T-cell (primary cell): ENCODE results near the gene FAM53B. TPM values are rescaled to one million over a fixed set of nuclear protein-coding genes. Genes with fewer than 3 reads are reported as not detected.
A peak's percentile ranks its signal among the peaks of the same experiment; 100 is the strongest.

ENCODE experiments used
- ATAC-seq, 4 experiments: fragments of 200-7000 bp in 3 of 4; fragments of 150-1000 bp in 1 of 4; cut with Tn5 transposase; replicated peaks in 1 of 4; 1 replicate in 3 of 4; 2 replicates in 1 of 4; pipeline ENCODE4 v1.10.0; 2021; ENCODE audit warnings: moderate library complexity in 3 of 4, mild to moderate bottlenecking in 2 of 4, moderate number of reproducible peaks in 1 of 4
- CTCF ChIA-PET, 2 donors: fragments of 300-600 bp; sonication (Branson Sonifier 250); formaldehyde crosslinking; loops; one replicate each; lab custom pipeline; 2022; ENCODE audit warnings: antibody characterized with exemption in 2 of 2; lab: Charles Lee
- POLR2A ChIA-PET, 2 donors: fragments of 300-600 bp; sonication (Branson Sonifier 250); formaldehyde crosslinking; loops; one replicate each; lab custom pipeline; 2022; ENCODE audit warnings: antibody characterized with exemption in 2 of 2; lab: Charles Lee
- DNase-seq, 35 experiments: peaks; one replicate each; pipeline versions ENCODE4 v3.0.0 to v3.0.0-alpha.2; 2013 to 2023
- H3K27ac ChIP-seq: one replicate; pipeline ENCODE4 v1.5.1; 2013; ENCODE audit warnings: low read length
- H3K27me3 ChIP-seq, 2 experiments: replicated peaks in 1 of 2; 1 replicate in 1 of 2; 2 replicates in 1 of 2; pipeline versions ENCODE4 v1.6.1 to v1.7.0; 2013; ENCODE audit warnings: low read length in 1 of 2, mixed read lengths in 1 of 2; ENCODE audit not compliant: control insufficient read depth in 2 of 2, insufficient read depth in 2 of 2; ENCODE audit errors: extremely low read depth in 1 of 2
- H3K36me3 ChIP-seq, 2 donors: 1 replicate in 1 of 2; 2 replicates in 1 of 2; pipeline versions ENCODE4 v1.6.1 to v1.7.0; 2013; ENCODE audit warnings: low read length in 1 of 2; ENCODE audit not compliant: control insufficient read depth in 2 of 2, insufficient read depth in 1 of 2; ENCODE audit errors: extremely low read depth in 1 of 2
- H3K4me1 ChIP-seq, 2 experiments: 1 replicate in 1 of 2; 2 replicates in 1 of 2; pipeline versions ENCODE4 v1.6.1 to v1.7.0; 2013; ENCODE audit warnings: low read length in 2 of 2, mixed read lengths in 1 of 2; ENCODE audit not compliant: insufficient read depth in 2 of 2, control insufficient read depth in 1 of 2; ENCODE audit errors: extremely low read depth in 1 of 2
- H3K4me3 ChIP-seq, 2 donors: 1 replicate in 1 of 2; 2 replicates in 1 of 2; pipeline versions ENCODE4 v1.5.1 to v1.7.0; 2013; ENCODE audit warnings: mild to moderate bottlenecking in 2 of 2, low read length in 1 of 2, moderate library complexity in 1 of 2; ENCODE audit not compliant: control insufficient read depth in 1 of 2; ENCODE audit errors: extremely low read depth in 1 of 2
- H3K9me3 ChIP-seq: 2 replicates; pipeline ENCODE4 v1.7.0; 2013
- H3K27ac Mint-ChIP-seq, 2 donors: one replicate each; pipeline ENCODE4 v1.8.0; 2020 to 2021; ENCODE audit warnings: mild to moderate bottlenecking in 2 of 2, mixed read lengths in 2 of 2
- H3K27me3 Mint-ChIP-seq, 2 donors: one replicate each; pipeline ENCODE4 v1.8.0; 2021 to 2022; ENCODE audit warnings: mixed read lengths in 2 of 2
- H3K36me3 Mint-ChIP-seq: one replicate; pipeline ENCODE4 v1.8.0; 2021; ENCODE audit warnings: mixed read lengths
- H3K4me1 Mint-ChIP-seq, 3 donors: one replicate each; pipeline ENCODE4 v1.8.0; 2020 to 2022; ENCODE audit warnings: mixed read lengths in 3 of 3, mild to moderate bottlenecking in 1 of 3
- H3K4me3 Mint-ChIP-seq, 3 donors: one replicate each; pipeline ENCODE4 v1.8.0; 2020 to 2022; ENCODE audit warnings: mild to moderate bottlenecking in 3 of 3, mixed read lengths in 3 of 3, moderate library complexity in 3 of 3
- H3K9me3 Mint-ChIP-seq, 3 donors: one replicate each; pipeline ENCODE4 v1.8.0; 2020 to 2022; ENCODE audit warnings: mixed read lengths in 3 of 3
- WGBS: methylation state at CpG from one replicate; pipeline ENCODE4 v1.1.5; 2013; ENCODE audit warnings: missing lambda C conversion rate; ENCODE audit not compliant: insufficient coverage; 5-methylcytosine and 5-hydroxymethylcytosine counted together
- total RNA-seq, 35 experiments: library from RNA in 6 of 35; stranded (reverse) in 6 of 35; fragments of 120-200 nt in 1 of 35; gene quantifications; one replicate each; pipeline versions ENCODE4 v1.2.1 to v1.2.4 and lab custom pipeline; 2013 to 2026

The FAM53B gene
- total RNA-seq, 5 donors from 2014 or later (not counting 1 experiment from before 2014, with no cell fraction given): 39.3 to 86.5 (median 52.3) TPM

DNA sequence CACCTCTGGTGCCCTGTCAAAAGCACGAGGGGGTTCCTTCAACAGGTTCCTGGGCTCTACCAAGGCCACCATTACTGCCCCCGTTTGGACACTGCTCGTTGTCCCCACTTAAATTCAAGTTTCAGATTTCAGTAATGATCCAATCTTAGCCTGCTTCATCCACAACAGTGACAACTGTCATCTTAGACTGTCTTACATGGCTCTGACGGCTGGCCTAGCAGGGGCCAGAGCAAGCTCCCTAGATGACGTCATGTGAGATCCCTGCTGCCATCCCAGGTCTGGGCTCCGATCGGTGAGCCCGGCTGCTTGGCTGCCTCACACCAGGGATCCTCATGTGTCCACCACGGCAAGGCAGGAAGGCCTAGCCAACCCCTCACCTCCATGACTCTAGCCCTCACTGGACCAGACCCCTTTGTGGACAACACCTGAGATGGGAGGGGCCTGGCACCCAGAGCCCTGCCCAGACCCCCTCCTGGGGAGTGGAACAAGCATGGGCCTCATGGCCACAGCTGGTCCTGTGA, 82.5 kb downstream of the FAM53B start:
- Mint-ChIP-seq H3K9me3 (no peaks in the 10 kb centered on the region), H3K36me3 (peaks cover 12% of the 10 kb centered on the region), H3K27ac (peak overlapping the region in 1 of 2 donors; percentile 85), H3K4me3 (no peak overlapping the region), H3K4me1 (peaks cover 55 to 83% (median 64%) of the 10 kb centered on the region in 3 donors), H3K27me3 (no peaks in the 10 kb centered on the region)
- Histone ChIP-seq H3K9me3 (no peaks in the 10 kb centered on the region), H3K27me3 (no peaks in the 10 kb centered on the region), H3K27ac (peak overlapping the region; percentile 88), H3K4me3 (no peak overlapping the region), H3K4me1 (peaks cover 9 to 92% of the 10 kb centered on the region in 2 experiments), H3K36me3 (peaks cover 11 to 35% of the 10 kb centered on the region in 2 donors)
- POLR2A ChIA-PET: no interaction called here
- CTCF ChIA-PET: no interaction called here
- DNase-seq (no peak), ATAC-seq (no peak)
- 91% methylated on average over 8 of the region's 9 CpGs for WGBS

DNA sequence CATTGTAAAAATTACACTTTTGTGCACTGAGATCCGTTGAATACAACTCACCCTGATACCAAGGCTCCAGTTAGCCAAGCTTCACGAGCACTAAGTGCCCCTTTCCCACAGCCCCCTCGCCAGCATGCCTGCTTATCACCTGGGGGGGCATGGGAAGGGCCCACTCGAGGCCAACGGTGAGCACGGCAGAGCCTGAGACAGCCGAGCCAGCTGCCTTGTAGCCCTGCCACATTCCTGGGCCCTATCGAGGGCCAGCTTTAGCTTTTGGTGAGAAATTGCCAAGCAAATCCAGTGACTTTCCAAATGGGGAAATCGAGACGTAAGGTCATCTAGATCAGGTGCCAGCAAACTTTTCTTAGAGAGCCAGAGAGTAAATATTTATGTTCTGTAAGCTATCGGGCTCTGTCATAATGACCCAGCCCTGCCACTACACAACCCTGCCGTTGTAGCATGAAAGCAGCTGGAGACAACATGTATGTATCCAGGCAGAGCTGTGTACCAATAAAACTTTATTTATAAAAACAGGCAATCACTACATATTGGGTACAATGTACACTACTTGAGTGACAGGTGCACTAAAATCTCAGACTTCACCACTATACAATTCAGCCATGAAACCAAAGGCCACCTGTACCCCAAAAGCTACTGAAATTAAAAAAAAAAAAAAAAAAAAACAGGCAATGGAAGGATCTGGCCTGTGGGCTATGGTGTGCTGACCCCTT, 83.6 kb downstream of the FAM53B start:
- Mint-ChIP-seq H3K27me3 (no peaks in the 10 kb centered on the region), H3K36me3 (peaks cover 20% of the 10 kb centered on the region), H3K27ac (peak overlapping the region; percentile 92 to 96), H3K4me1 (peaks cover 64 to 89% (median 73%) of the 10 kb centered on the region in 3 donors), H3K9me3 (no peaks in the 10 kb centered on the region), H3K4me3 (peak overlapping the region in 1 of 3 donors; percentile 54)
- Histone ChIP-seq H3K4me3 (no peak overlapping the region), H3K4me1 (peaks cover 13 to 94% of the 10 kb centered on the region in 2 experiments), H3K27ac (peak overlapping the region; percentile 88), H3K36me3 (peaks cover 9 to 31% of the 10 kb centered on the region in 2 donors), H3K27me3 (no peaks in the 10 kb centered on the region), H3K9me3 (no peaks in the 10 kb centered on the region)
- ATAC-seq (no peak), DNase-seq (no peak)
- WGBS: 98% methylated on average over 8 of the region's 12 CpGs
- ChIA-PET POLR2A (interaction anchor here in 1 of 2 donors (0.6 to 1.0 kb wide), 2 partner anchors 18 to 34 kb away, joined by 3 to 4 read pairs; no protein-coding TSS in a partner anchor), CTCF (interaction anchor here (0.6 to 1.2 kb wide), 4 partner anchors 17 to 1280 kb away, joined by 3 to 4 read pairs (median 4); no protein-coding TSS in a partner anchor)

DNA sequence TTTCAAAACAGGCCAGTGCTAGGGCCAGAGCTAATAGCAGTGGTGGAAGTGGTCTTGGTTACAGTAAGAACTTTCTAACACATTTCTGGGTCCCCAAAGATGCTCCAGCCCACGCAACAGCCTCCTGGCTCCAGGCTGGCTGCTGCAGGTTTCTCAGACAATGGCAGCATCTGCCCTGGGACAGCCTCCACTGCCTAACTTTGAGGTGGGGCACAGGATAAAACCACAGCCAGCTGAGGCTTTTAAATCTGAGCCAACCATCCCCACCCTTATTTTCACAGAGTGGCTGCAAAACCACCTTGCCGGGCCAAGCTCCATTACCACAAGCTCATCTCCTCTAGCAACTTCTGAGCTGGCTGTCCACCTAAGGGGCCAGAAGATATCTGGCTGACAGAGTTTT, 84.8 kb downstream of the FAM53B start:
- peak overlapping the region; percentile 14 to 54 (median 21) for H3K4me3 Mint-ChIP-seq
- H3K4me1 Mint-ChIP-seq: peaks cover 64 to 89% (median 76%) of the 10 kb centered on the region in 3 donors
- peaks cover 12% of the 10 kb centered on the region for H3K36me3 Mint-ChIP-seq
- H3K27me3 Mint-ChIP-seq: no peaks in the 10 kb centered on the region
- H3K27ac Mint-ChIP-seq: peak overlapping the region; percentile 92 to 96
- Histone ChIP-seq H3K4me3 (no peak overlapping the region), H3K4me1 (peaks cover 22 to 94% of the 10 kb centered on the region in 2 experiments), H3K9me3 (no peaks in the 10 kb centered on the region), H3K27me3 (no peaks in the 10 kb centered on the region), H3K27ac (peak overlapping the region; percentile 88), H3K36me3 (peaks cover 5 to 28% of the 10 kb centered on the region in 2 donors)
- H3K9me3 Mint-ChIP-seq: no peaks in the 10 kb centered on the region
- DNase-seq (peak in 1 of 35 experiments; percentile 49), ATAC-seq (peak; percentile 32 to 50 (median 38))
- POLR2A ChIA-PET: interaction anchor here in 1 of 2 donors (1.3 kb wide), 1 partner anchor 58 kb away, joined by 4 read pairs; no protein-coding TSS in a partner anchor
- CTCF ChIA-PET: interaction anchor here in 1 of 2 donors (0.8 to 2.8 kb wide), 6 partner anchors 9 to 82 kb away, joined by 3 to 10 read pairs (median 4); no protein-coding TSS in a partner anchor
- 0% methylated on average over 1 of the region's 2 CpGs for WGBS

DNA sequence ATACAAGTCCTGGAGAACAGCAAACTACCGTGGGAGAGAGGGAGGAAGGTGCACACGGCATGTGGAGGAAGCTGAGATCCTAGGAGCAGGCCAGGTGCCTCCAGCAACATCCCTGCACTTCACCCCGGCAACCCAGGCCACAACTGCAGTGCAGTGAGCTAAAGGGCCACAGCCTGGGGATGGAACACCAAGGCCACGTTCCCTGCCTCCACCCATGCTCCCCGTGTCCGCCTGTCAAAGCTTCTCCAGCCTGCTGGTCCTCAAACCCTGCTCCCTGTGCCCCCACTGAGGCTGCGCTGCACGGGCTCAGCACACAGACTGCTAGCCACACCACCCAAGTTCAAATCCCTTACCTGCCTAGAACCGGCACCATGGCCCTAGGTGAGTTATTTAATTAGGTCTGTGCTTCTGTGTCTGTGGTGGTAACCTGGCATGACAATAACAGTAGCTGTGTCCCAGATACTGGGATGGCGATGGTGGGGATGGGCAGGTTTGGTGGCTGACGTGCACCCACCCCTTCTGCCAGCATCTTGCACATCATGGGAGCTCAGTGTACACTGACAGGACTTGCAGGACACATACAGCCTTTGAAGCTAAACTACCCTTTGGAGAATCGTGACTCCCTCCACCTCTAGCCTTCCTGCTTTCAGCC, 85.5 kb downstream of the FAM53B start:
- no peaks in the 10 kb centered on the region for H3K9me3 ChIP-seq
- DNase-seq (peak in 1 of 35 experiments; percentile 34), ATAC-seq (peak in 1 of 4 experiments; percentile 4)
- CTCF ChIA-PET: interaction anchor here in 1 of 2 donors (0.8 to 2.8 kb wide), 6 partner anchors 9 to 83 kb away, joined by 3 to 10 read pairs (median 4); no protein-coding TSS in a partner anchor
- no peak overlapping the region for H3K4me3 ChIP-seq
- POLR2A ChIA-PET: interaction anchor here in 1 of 2 donors (1.3 kb wide), 1 partner anchor 59 kb away, joined by 4 read pairs; no protein-coding TSS in a partner anchor
- H3K4me1 Mint-ChIP-seq: peaks cover 68 to 92% (median 80%) of the 10 kb centered on the region in 3 donors
- H3K27ac Mint-ChIP-seq: peak overlapping the region; percentile 92 to 96
- no peaks in the 10 kb centered on the region for H3K27me3 ChIP-seq
- H3K36me3 ChIP-seq: peaks cover 5 to 26% of the 10 kb centered on the region in 2 donors
- peaks cover 23 to 94% of the 10 kb centered on the region in 2 experiments for H3K4me1 ChIP-seq
- H3K9me3 Mint-ChIP-seq: no peaks in the 10 kb centered on the region
- H3K27me3 Mint-ChIP-seq: no peaks in the 10 kb centered on the region
- peaks cover 12% of the 10 kb centered on the region for H3K36me3 Mint-ChIP-seq
- H3K4me3 Mint-ChIP-seq: peak overlapping the region; percentile 21 to 54 (median 21)
- peak overlapping the region; percentile 88 for H3K27ac ChIP-seq
- 76% methylated on average over 8 of the region's 12 CpGs for WGBS

DNA sequence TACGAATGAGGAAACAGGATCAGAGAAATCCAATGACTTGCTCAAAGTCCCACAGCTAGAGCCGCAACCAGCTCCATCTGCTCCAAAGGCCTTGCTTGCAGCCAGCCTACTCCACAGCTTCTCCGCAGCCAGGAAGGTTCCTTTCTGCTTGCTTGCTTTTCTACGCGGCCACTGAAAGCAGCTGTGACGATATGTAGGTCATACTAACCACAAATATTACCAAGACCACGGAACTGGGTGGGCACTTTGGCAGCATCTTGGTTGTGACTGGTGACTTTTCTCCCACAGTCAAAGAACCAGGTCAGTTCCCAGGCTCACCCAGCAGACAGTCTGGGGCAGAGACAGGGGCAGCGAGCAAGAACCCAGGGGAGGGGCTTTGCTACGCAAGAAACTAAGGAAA, 86.4 kb downstream of the FAM53B start:
- H3K36me3 ChIP-seq: peaks cover 0 to 24% of the 10 kb centered on the region in 2 donors

More for the DNA sequence above, 86.4 kb downstream of the FAM53B start:
- Mint-ChIP-seq H3K9me3 (no peaks in the 10 kb centered on the region), H3K27ac (peak overlapping the region; percentile 92 to 96), H3K27me3 (no peaks in the 10 kb centered on the region), H3K4me1 (peaks cover 73 to 95% (median 84%) of the 10 kb centered on the region in 3 donors), H3K36me3 (peaks cover 12% of the 10 kb centered on the region), H3K4me3 (peak overlapping the region; percentile 19 to 65 (median 54))
- peak in 3 of 4 experiments; percentile 12 to 57 (median 47) for ATAC-seq
- peak in 30 of 35 experiments; percentile 26 to 78 (median 46) for DNase-seq
- ChIA-PET POLR2A (interaction anchor here in 1 of 2 donors (0.9 kb wide), 2 partner anchors 9 to 65 kb away, joined by 3 to 4 read pairs; no protein-coding TSS in a partner anchor), CTCF (interaction anchor here in 1 of 2 donors (1.1 to 2.8 kb wide), 4 partner anchors 9 to 84 kb away, joined by 3 to 8 read pairs (median 6); no protein-coding TSS in a partner anchor)
- 39% methylated on average over 7 of the region's 9 CpGs for WGBS
- Histone ChIP-seq H3K27ac (peak overlapping the region; percentile 88), H3K4me1 (peaks cover 23 to 94% of the 10 kb centered on the region in 2 experiments), H3K9me3 (no peaks in the 10 kb centered on the region), H3K27me3 (no peaks in the 10 kb centered on the region), H3K4me3 (no peak overlapping the region)
